Esophagus muscularis mucosa (tissue), 4 donors: ENCODE measurements around the gene SPOCK3. TPM values are rescaled to one million over a fixed set of nuclear protein-coding genes. Genes with fewer than 3 reads are reported as not detected.

Experiments used
- DNase-seq: peaks from one replicate; pipeline ENCODE4 v3.0.0-alpha.2; 2017; ENCODE audit errors: extremely low spot score
- H3K27ac ChIP-seq, 4 donors: fragments of 200-600 bp; sonication (generic); replicated peaks in 1 of 4; 1 replicate in 3 of 4; 2 replicates in 1 of 4; pipeline ENCODE4 v1.5.1; 2016 to 2019; ENCODE audit warnings: mild to moderate bottlenecking in 1 of 4
- H3K27me3 ChIP-seq, 4 donors: fragments of 200-600 bp; sonication (generic); one replicate each; pipeline versions ENCODE4 v1.5.1 to v1.6.0; 2016 to 2019
- H3K36me3 ChIP-seq, 4 donors: fragments of 200-600 bp; sonication (generic); one replicate each; pipeline ENCODE4 v1.5.1; 2016 to 2019
- H3K4me1 ChIP-seq, 4 donors: fragments of 200-600 bp; sonication (generic); one replicate each; pipeline ENCODE4 v1.5.1; 2016 to 2019
- H3K4me3 ChIP-seq, 4 donors: fragments of 200-600 bp; sonication (generic); 1 replicate in 2 of 4; 2 replicates in 2 of 4; pipeline ENCODE4 v1.5.1; 2016 to 2019; ENCODE audit warnings: mild to moderate bottlenecking in 4 of 4, moderate library complexity in 1 of 4
- H3K9me3 ChIP-seq, 4 donors: fragments of 200-600 bp; sonication (generic); 1 replicate in 3 of 4; 2 replicates in 1 of 4; pipeline ENCODE4 v1.5.1; 2016 to 2019
- CTCF ChIP-seq, 3 experiments: fragments of 200-600 bp in 2 of 3; fragments of 450-650 bp in 1 of 3; sonication (generic) in 2 of 3; IDR thresholded peaks; one replicate each; pipeline ENCODE4 v1.5.1; 2017 to 2019; ENCODE audit warnings: antibody characterized with exemption in 3 of 3, mild to moderate bottlenecking in 2 of 3, moderate library complexity in 1 of 3
- EP300 ChIP-seq: sonication (generic); formaldehyde crosslinking; IDR thresholded peaks from one replicate; pipeline ENCODE4 v1.6.1; 2017; ENCODE audit warnings: antibody characterized with exemption
- POLR2A ChIP-seq: fragments of 450-650 bp; IDR thresholded peaks from one replicate; pipeline ENCODE4 v1.6.1; 2017; ENCODE audit warnings: antibody characterized with exemption, moderate library complexity, mild to moderate bottlenecking, low read depth
- POLR2AphosphoS5 ChIP-seq, 2 donors: sonication (generic); formaldehyde crosslinking; IDR thresholded peaks; one replicate each; pipeline ENCODE4 v1.6.1; 2017; ENCODE audit warnings: antibody characterized with exemption in 2 of 2
- WGBS: methylation state at CpG from one replicate; pipeline ENCODE4 v1.1.5; 2018; 5-methylcytosine and 5-hydroxymethylcytosine counted together
- intact Hi-C: fragments of 100-400 bp; cut with DNase I; formaldehyde crosslinking; loops from one replicate; pipeline ENCODE4 v1.15.1; 2023
- total RNA-seq, 4 donors: library from RNA; depleted of rRNA; stranded (reverse); fragments of >200 nt; gene quantifications; one replicate each; pipeline versions ENCODE4 v1.1.0 to v1.2.1, GENCODE V29; 2016

SPOCK3 gene
- total RNA-seq, 4 donors from 2014 or later: 0.52 to 5.0 (median 2.3) TPM

GRCh38 chr4:167025670-167026069, 208.6 kb downstream of the SPOCK3 start:
- Histone ChIP-seq H3K27ac (no peak overlapping the region), H3K4me1 (no peaks in the 10 kb centered on the region), H3K9me3 (no peaks in the 10 kb centered on the region), H3K4me3 (no peak overlapping the region), H3K27me3 (no peaks in the 10 kb centered on the region), H3K36me3 (no peaks in the 10 kb centered on the region)
- TF ChIP-seq EP300: no peak
- TF ChIP-seq POLR2A: no peak
- no peak for TF ChIP-seq POLR2AphosphoS5 (IDR thresholded peaks at IDR 0.05)
- 88% methylated on average over 3 of the region's 3 CpGs for WGBS
- DNase-seq: no peak
- intact Hi-C loops: loop anchor here (10.0 kb wide), 1 partner anchor 599 kb away; no protein-coding TSS in a partner anchor

- Histone ChIP-seq H3K27me3 (no peaks in the 10 kb centered on the region), H3K4me3 (no peak overlapping the region), H3K27ac (no peak overlapping the region), H3K4me1 (no peaks in the 10 kb centered on the region), H3K9me3 (no peaks in the 10 kb centered on the region), H3K36me3 (no peaks in the 10 kb centered on the region)
- WGBS: 72% methylated on average over 4 of the region's 4 CpGs
- TF ChIP-seq POLR2A (no peak), EP300 (no peak), CTCF (IDR thresholded peaks at IDR 0.05) (no peak), POLR2AphosphoS5 (IDR thresholded peaks at IDR 0.05) (no peak)
- no peak for DNase-seq
- intact Hi-C loops: loop anchor here (5.0 to 10.0 kb wide), 3 partner anchors 601 to 1129 kb away; no protein-coding TSS in a partner anchor
Measured at GRCh38 chr4:167023364-167023925, 210.8 kb downstream of the SPOCK3 start.

GRCh38 chr4:167021545-167022155, 212.6 kb downstream of the SPOCK3 start:
- no peak for DNase-seq
- no peaks in the 10 kb centered on the region for H3K27me3 ChIP-seq
- H3K9me3 ChIP-seq: no peaks in the 10 kb centered on the region
- intact Hi-C loops: loop anchor here (5.0 to 10.0 kb wide), 3 partner anchors 603 to 1131 kb away; no protein-coding TSS in a partner anchor
- no peaks in the 10 kb centered on the region for H3K36me3 ChIP-seq
- 30% methylated on average over 11 of the region's 11 CpGs for WGBS
- H3K4me3 ChIP-seq: no peak overlapping the region
- peak; percentile 45 to 78 (median 73) for TF ChIP-seq CTCF (IDR thresholded peaks at IDR 0.05)
- TF ChIP-seq POLR2A: no peak
- no peak overlapping the region for H3K27ac ChIP-seq
- no peaks in the 10 kb centered on the region for H3K4me1 ChIP-seq

- Histone ChIP-seq H3K36me3 (no peaks in the 10 kb centered on the region), H3K27ac (no peak overlapping the region), H3K4me3 (no peak overlapping the region), H3K27me3 (no peaks in the 10 kb centered on the region), H3K4me1 (no peaks in the 10 kb centered on the region), H3K9me3 (no peaks in the 10 kb centered on the region)
- 37% methylated on average over 1 of the region's 1 CpG for WGBS
- TF ChIP-seq CTCF (IDR thresholded peaks at IDR 0.05) (no peak), EP300 (no peak), POLR2A (no peak), POLR2AphosphoS5 (IDR thresholded peaks at IDR 0.05) (no peak)
- DNase-seq: no peak
- intact Hi-C loops: loop anchor here (5.0 to 10.0 kb wide), 3 partner anchors 604 to 1132 kb away; no protein-coding TSS in a partner anchor
Measured at GRCh38 chr4:167020410-167020809, 213.9 kb downstream of the SPOCK3 start.

GRCh38 chr4:167014944-167015343, 219.3 kb downstream of the SPOCK3 start:
- Histone ChIP-seq H3K27ac (no peak overlapping the region), H3K36me3 (no peaks in the 10 kb centered on the region), H3K27me3 (no peaks in the 10 kb centered on the region), H3K9me3 (no peaks in the 10 kb centered on the region), H3K4me1 (no peaks in the 10 kb centered on the region), H3K4me3 (no peak overlapping the region)
- intact Hi-C loops: no loop called here
- no peak for DNase-seq
- TF ChIP-seq CTCF (IDR thresholded peaks at IDR 0.05) (no peak), POLR2AphosphoS5 (IDR thresholded peaks at IDR 0.05) (no peak), POLR2A (no peak), EP300 (no peak)
